ENCODE measurements around the gene ARID1B.
"Not testable (repeated sequence)": the region's sequence is repeated elsewhere in the genome, so short reads cannot be mapped to it uniquely, and the experiment has no call there.

ARID1B gene

GRCh38 chr6:157147054-157148026 lies 370.2 kb downstream of the ARID1B start:
- DNase-seq, result not testable (repeated sequence)

GRCh38 chr6:157148391-157149323 lies 371.5 kb downstream of the ARID1B start:
- no peak for DNase-seq

- DNase-seq, result no peak
These were observed 372.9 kb downstream of the ARID1B start for GRCh38 chr6:157150076-157150475.

- no peak for DNase-seq
These were observed 373.9 kb downstream of the ARID1B start for GRCh38 chr6:157151029-157151428.

GRCh38 chr6:157151989-157152388 lies 374.8 kb downstream of the ARID1B start:
- DNase-seq, result no peak

GRCh38 chr6:157152556-157152955 lies 375.4 kb downstream of the ARID1B start:
- DNase-seq, result no peak

GRCh38 chr6:157155804-157156203 lies 378.6 kb downstream of the ARID1B start:
- no peak for DNase-seq

GRCh38 chr6:157157258-157157657 lies 380.1 kb downstream of the ARID1B start:
- no peak for DNase-seq

GRCh38 chr6:157158456-157158855 lies 381.3 kb downstream of the ARID1B start:
- DNase-seq, result no peak

- no peak for DNase-seq
These were observed 381.7 kb downstream of the ARID1B start for GRCh38 chr6:157158897-157159296.

GRCh38 chr6:157159348-157159747 lies 382.2 kb downstream of the ARID1B start:
- DNase-seq, result no peak

- DNase-seq, result no peak
These were observed 384.7 kb downstream of the ARID1B start for GRCh38 chr6:157161912-157162311.

GRCh38 chr6:157162766-157163433 lies 385.7 kb downstream of the ARID1B start:
- no peak for DNase-seq

GRCh38 chr6:157163434-157164159 lies 386.4 kb downstream of the ARID1B start:
- DNase-seq, result no peak

GRCh38 chr6:157164972-157165371 lies 387.8 kb downstream of the ARID1B start:
- DNase-seq, result no peak

- DNase-seq, result no peak
These were observed 389.6 kb downstream of the ARID1B start for GRCh38 chr6:157166784-157167183.

- DNase-seq, result no peak
These were observed 390.7 kb downstream of the ARID1B start for GRCh38 chr6:157167837-157168236.

GRCh38 chr6:157168471-157168870 lies 391.3 kb downstream of the ARID1B start:
- no peak for DNase-seq

GRCh38 chr6:157169226-157169625 lies 392.0 kb downstream of the ARID1B start:
- no peak for DNase-seq

- no peak for DNase-seq
These were observed 392.5 kb downstream of the ARID1B start for GRCh38 chr6:157169656-157170055.

- DNase-seq, result no peak
These were observed 393.4 kb downstream of the ARID1B start for GRCh38 chr6:157170535-157170934.

GRCh38 chr6:157171801-157172200 lies 394.6 kb downstream of the ARID1B start:
- no peak for DNase-seq

All from effector CD4-positive, alpha-beta T cell (primary cell).